Transverse colon (tissue), 4 donors: Measurements from ENCODE around the gene DKC1.

Experiments used
- EP300 ChIP-seq: sonication (generic); formaldehyde crosslinking; IDR thresholded peaks from one replicate; pipeline ENCODE4 v1.6.1; 2017; ENCODE audit warnings: antibody characterized with exemption, low read depth
- POLR2A ChIP-seq: fragments of 450-650 bp; IDR thresholded peaks from one replicate; pipeline ENCODE4 v1.6.1; 2016; ENCODE audit warnings: antibody characterized with exemption, mild to moderate bottlenecking, moderate library complexity
- POLR2AphosphoS5 ChIP-seq, 3 donors: sonication (generic); formaldehyde crosslinking; IDR thresholded peaks; one replicate each; pipeline ENCODE4 v1.6.1; 2016; ENCODE audit warnings: antibody characterized with exemption in 3 of 3
- TF ChIP-seq, protein P1 (sequence below), 5 experiments: fragments of 200-600 bp in 3 of 5; fragments of 450-650 bp in 2 of 5; sonication (generic) in 3 of 5; IDR thresholded peaks; 1 replicate in 2 of 5; 2 replicates in 3 of 5; pipeline ENCODE4 v1.5.1; 2016 to 2017; ENCODE audit warnings: antibody characterized with exemption in 5 of 5, inconsistent platforms in 3 of 5, mild to moderate bottlenecking in 2 of 5, moderate library complexity in 1 of 5

DNA sequence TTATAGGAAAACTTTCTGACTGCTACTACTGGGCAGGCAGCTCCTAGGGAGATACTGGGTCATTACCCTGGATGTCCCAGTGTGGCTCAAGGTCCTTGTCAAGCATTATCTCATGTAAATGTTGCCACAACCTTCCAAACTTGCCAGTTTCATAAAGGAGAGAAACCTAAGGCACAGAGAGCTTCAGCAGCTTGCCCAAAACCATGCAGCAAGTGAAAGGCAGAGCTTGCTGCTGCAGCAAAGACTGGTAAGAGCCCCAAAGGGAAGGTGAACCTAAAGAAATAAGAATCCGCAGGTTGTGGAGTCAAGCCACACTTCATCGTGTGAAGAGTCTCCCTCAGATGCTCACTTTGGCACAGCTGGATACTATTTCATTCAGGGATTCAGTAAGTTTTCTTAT lies 40.3 kb downstream of the DKC1 start:
- TF ChIP-seq EP300 (no peak), POLR2AphosphoS5 (IDR thresholded peaks at IDR 0.05) (no peak), POLR2A (no peak)
- TF ChIP-seq, protein P1, sequence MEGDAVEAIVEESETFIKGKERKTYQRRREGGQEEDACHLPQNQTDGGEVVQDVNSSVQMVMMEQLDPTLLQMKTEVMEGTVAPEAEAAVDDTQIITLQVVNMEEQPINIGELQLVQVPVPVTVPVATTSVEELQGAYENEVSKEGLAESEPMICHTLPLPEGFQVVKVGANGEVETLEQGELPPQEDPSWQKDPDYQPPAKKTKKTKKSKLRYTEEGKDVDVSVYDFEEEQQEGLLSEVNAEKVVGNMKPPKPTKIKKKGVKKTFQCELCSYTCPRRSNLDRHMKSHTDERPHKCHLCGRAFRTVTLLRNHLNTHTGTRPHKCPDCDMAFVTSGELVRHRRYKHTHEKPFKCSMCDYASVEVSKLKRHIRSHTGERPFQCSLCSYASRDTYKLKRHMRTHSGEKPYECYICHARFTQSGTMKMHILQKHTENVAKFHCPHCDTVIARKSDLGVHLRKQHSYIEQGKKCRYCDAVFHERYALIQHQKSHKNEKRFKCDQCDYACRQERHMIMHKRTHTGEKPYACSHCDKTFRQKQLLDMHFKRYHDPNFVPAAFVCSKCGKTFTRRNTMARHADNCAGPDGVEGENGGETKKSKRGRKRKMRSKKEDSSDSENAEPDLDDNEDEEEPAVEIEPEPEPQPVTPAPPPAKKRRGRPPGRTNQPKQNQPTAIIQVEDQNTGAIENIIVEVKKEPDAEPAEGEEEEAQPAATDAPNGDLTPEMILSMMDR (IDR thresholded peaks at IDR 0.05) = no peak
